HepG2 (cell line): ENCODE measurements around the gene ZNF79. TPM values are rescaled to one million over a fixed set of nuclear protein-coding genes. Genes with fewer than 3 reads are reported as not detected.

Experiments used
- CBX2 ChIP-seq, 2 experiments: fragments of 200-600 bp in 1 of 2; sonication (generic); formaldehyde crosslinking in 1 of 2; IDR thresholded peaks; 2 replicates each; pipeline versions ENCODE4 v1.7.0 to v1.8.1; 2018 to 2022; ENCODE audit warnings: low read depth in 2 of 2, low read length in 1 of 2, mild to moderate bottlenecking in 1 of 2, missing genetic modification reagents in 1 of 2
- CHCHD3 ChIP-seq: sonication (generic); formaldehyde crosslinking; IDR thresholded peaks from 2 replicates; pipeline ENCODE4 v1.8.0; 2022; ENCODE audit warnings: mild to moderate bottlenecking, missing genetic modification reagents, moderate library complexity
- NONO ChIP-seq, 2 experiments: fragments of 450-650 bp in 1 of 2; sonication (generic) in 1 of 2; formaldehyde crosslinking in 1 of 2; IDR thresholded peaks in 1 of 2; conservative IDR thresholded peaks in 1 of 2; 2 replicates each; pipeline versions ENCODE4 v1.6.1 to v1.8.0; 2017 to 2022; ENCODE audit warnings: mild to moderate bottlenecking in 1 of 2, missing genetic modification reagents in 1 of 2, moderate library complexity in 1 of 2
- ZNF580 ChIP-seq: IDR thresholded peaks from 2 replicates; pipeline ENCODE4 v1.6.1; 2016; ENCODE audit warnings: low read depth, borderline replicate concordance
- ZNF770 ChIP-seq: sonication (generic); formaldehyde crosslinking; IDR thresholded peaks from 2 replicates; pipeline ENCODE4 v1.5.0; 2020; ENCODE audit warnings: mild to moderate bottlenecking, missing genetic modification reagents
- polyA plus RNA-seq, 8 experiments: library from polyadenylated mRNA; depleted of rRNA in 3 of 8; stranded (reverse) in 7 of 8; unstranded in 1 of 8; fragments of >200 nt; fragmentation: Illumina TruSeq in 4 of 8; extraction: Trizol in 4 of 8; gene quantifications; 2 replicates each; pipeline versions ENCODE4 v1.2.1 to v1.2.3, GENCODE V29; 2011 to 2016; ENCODE audit warnings: low read depth in 4 of 8, missing spikeins in 1 of 8, mixed read lengths in 1 of 8; ENCODE audit not compliant: insufficient read depth in 1 of 8
- total RNA-seq, 5 experiments: library from RNA; depleted of rRNA; stranded (reverse); fragments of >200 nt; fragmentation: Illumina TruSeq; extraction: Trizol; gene quantifications; 2 replicates each; pipeline ENCODE4 v1.2.3, GENCODE V29; 2016; ENCODE audit warnings: low read depth in 1 of 5
- TF ChIP-seq, protein P1 (sequence below): IDR thresholded peaks from 2 replicates; pipeline ENCODE4 v1.6.1; 2016; ENCODE audit warnings: low read depth, missing genetic modification reagents, missing compliant biosample characterization

Gene ZNF79
- total and polyA plus RNA-seq, 2 of the 13 experiments (the other 11 are each of a cell fraction or from before 2014, with no cell fraction given), result 3.7 to 8.1 TPM

- TF ChIP-seq, protein P1, sequence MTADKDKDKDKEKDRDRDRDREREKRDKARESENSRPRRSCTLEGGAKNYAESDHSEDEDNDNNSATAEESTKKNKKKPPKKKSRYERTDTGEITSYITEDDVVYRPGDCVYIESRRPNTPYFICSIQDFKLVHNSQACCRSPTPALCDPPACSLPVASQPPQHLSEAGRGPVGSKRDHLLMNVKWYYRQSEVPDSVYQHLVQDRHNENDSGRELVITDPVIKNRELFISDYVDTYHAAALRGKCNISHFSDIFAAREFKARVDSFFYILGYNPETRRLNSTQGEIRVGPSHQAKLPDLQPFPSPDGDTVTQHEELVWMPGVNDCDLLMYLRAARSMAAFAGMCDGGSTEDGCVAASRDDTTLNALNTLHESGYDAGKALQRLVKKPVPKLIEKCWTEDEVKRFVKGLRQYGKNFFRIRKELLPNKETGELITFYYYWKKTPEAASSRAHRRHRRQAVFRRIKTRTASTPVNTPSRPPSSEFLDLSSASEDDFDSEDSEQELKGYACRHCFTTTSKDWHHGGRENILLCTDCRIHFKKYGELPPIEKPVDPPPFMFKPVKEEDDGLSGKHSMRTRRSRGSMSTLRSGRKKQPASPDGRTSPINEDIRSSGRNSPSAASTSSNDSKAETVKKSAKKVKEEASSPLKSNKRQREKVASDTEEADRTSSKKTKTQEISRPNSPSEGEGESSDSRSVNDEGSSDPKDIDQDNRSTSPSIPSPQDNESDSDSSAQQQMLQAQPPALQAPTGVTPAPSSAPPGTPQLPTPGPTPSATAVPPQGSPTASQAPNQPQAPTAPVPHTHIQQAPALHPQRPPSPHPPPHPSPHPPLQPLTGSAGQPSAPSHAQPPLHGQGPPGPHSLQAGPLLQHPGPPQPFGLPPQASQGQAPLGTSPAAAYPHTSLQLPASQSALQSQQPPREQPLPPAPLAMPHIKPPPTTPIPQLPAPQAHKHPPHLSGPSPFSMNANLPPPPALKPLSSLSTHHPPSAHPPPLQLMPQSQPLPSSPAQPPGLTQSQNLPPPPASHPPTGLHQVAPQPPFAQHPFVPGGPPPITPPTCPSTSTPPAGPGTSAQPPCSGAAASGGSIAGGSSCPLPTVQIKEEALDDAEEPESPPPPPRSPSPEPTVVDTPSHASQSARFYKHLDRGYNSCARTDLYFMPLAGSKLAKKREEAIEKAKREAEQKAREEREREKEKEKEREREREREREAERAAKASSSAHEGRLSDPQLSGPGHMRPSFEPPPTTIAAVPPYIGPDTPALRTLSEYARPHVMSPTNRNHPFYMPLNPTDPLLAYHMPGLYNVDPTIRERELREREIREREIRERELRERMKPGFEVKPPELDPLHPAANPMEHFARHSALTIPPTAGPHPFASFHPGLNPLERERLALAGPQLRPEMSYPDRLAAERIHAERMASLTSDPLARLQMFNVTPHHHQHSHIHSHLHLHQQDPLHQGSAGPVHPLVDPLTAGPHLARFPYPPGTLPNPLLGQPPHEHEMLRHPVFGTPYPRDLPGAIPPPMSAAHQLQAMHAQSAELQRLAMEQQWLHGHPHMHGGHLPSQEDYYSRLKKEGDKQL (CRISPR knock-in tag), result no peak
- TF ChIP-seq ZNF580 (peak; percentile 14; the same call in 1 of the 2 replicates), NONO (IDR thresholded peaks at IDR 0.05) (no peak), NONO (CRISPR knock-in tag; conservative IDR thresholded peaks at IDR 0.05) (0 out of 2 replicates have a peak, but pooled peaks have one; percentile 21), CHCHD3 (CRISPR knock-in tag) (0 out of 2 replicates have a peak, but pooled peaks have one; percentile 12), CBX2 (IDR thresholded peaks at IDR 0.05; ENCODE audit: low read depth, low read length) (no peak), CBX2 (CRISPR knock-in tag; IDR thresholded peaks at IDR 0.05; ENCODE audit: low read depth) (no peak), ZNF770 (CRISPR knock-in tag) (0 out of 2 replicates have a peak, but pooled peaks have one; percentile 23)
These were observed 456 bp downstream of the ZNF79 start (continued) for GRCh38 chr9:127424676-127424999.
